ENCODE measurements around the gene MED7. TPM values are rescaled to one million over a fixed set of nuclear protein-coding genes. Genes with fewer than 3 reads are reported as not detected.
"Not testable (repeated sequence)": the region's sequence is repeated elsewhere in the genome, so short reads cannot be mapped to it uniquely, and the experiment has no call there.

The MED7 gene, protein sequence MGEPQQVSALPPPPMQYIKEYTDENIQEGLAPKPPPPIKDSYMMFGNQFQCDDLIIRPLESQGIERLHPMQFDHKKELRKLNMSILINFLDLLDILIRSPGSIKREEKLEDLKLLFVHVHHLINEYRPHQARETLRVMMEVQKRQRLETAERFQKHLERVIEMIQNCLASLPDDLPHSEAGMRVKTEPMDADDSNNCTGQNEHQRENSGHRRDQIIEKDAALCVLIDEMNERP
- 13.3 and 14.6 TPM in 2 replicates for polyA plus RNA-seq (2014; cell fraction: cytosol; rRNA removed)
- polyA plus RNA-seq (2014; cell fraction: nucleus; rRNA removed) = 13.3 and 15.7 TPM in 2 replicates

DNA sequence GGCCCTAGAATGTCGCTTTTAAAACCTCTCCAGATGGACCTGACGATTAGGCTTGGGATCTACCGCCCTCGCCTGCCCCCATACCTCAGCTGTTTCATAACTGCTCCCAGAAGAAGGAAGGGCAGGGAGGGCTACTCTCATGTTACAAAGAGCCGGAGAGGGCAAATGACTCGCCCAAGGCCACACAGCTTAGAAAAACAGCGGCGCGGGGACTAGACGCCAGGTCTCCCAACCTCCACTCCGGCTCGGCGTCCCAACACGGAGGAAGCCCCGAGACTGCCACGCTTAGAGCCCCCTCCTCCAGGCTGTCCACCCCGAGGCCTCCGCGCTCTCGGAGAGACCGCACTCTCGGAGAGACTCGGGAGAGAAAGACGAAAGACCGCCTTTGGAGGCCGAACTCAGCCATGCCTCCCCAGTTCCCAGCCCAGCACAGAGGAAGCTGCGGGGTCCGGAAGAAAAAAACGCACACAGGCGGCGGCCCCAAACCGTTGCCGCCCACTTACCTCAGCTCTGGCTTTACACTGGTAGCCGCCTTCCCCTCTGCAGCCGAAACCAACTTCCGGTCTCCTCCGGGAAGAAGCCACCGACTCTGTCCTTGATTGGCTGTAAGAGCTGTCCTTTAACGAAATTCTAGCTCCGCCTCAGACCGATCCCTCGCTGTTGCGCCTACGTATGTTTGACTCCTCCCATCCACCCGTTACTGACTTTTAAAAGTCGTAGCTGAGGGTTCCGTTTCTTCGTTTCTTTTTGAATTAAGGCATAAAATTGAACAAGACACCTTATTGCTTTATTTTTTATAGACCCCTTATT is at the start of gene MED7:
MED7 (minus strand) TSS at position 549 of the 810 bp plus-strand sequence. CDS start 3,434 bp downstream, outside the sequence.
- peak; percentile 99 for DNase-seq (ENCODE audit: low spot score)

- no peak for DNase-seq (ENCODE audit: low spot score)
These were observed 46.6 kb upstream of the MED7 start for GRCh38 chr5:157189223-157189622.

- no peak for DNase-seq (ENCODE audit: low spot score)
These were observed 45.6 kb upstream of the MED7 start for GRCh38 chr5:157188270-157188669.

DNA sequence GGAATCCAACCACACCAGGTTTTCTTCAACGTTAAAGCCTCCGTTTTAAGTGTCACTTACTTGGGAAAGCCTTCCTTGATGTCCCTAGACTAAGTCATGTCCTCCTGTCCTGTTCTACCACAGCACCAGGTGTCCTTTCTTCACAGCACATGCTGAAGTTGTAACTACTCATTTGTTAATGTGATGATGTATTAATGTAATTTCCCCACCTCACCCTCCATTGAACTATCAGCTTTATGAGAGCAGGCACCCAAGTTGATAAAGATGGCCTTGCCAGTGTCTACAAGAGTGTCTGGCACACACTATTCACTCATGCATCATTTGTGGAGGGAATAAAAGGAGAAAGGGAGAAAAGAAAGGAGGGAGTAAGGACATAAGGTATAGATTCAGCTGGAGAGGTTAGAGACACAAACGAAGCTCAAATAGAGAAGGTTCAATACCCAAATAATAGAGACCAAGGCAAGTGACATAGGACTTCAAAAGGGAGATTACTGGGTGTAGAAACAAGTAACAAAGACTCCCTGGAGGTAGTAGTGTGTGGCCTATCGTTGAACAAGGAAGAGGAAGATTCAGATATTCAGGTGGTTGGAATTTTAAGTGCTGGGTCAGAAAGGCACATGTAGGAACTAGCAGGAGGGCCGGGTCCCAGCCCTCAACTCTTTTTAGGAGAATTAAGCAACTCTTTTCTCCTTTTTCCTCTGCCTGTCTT is 44.5 kb upstream of the MED7 start:
- no peak for DNase-seq (ENCODE audit: low spot score)

DNA sequence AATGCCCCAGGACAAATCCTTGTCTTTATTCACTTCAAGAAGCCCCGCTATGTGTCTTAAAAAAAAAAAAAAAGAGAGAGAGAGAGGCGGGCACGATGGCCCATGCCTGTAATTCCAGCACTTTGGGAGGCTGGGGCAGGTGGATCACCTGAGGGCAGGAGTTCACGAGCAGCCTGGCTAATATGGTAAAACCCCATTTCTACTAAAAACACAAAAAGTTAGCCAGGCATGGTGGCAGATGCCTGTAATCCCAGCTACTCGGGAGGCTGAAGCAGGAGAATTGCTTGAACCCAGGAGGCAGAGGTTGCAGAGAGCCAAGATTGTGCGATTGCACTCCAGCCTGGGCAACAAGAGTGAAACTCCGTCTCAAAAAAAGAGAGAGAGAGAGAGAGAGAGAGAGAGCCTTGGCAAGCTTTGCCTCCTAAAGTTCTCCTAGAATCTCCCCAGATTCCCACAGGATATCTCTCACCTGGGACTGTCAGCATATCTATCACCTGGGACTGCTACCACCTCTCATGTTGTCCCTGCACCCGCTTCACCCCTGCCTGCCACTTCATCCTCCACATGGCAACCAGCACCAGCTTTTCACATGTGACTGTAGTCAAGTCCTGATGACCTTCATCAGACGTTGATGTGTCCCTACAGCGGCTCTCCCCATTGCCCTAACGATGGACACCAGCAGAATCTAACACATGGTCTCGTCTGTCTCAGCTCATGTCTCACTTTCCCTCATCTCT is 43.8 kb upstream of the MED7 start:
- no peak for DNase-seq (ENCODE audit: low spot score)

GRCh38 chr5:157185122-157185521 is 42.5 kb upstream of the MED7 start:
- not testable (repeated sequence) for DNase-seq (ENCODE audit: low spot score)

- DNase-seq (ENCODE audit: low spot score) = no peak
These were observed 41.5 kb upstream of the MED7 start for GRCh38 chr5:157184117-157184670.

GRCh38 chr5:157182143-157182757 is 39.6 kb upstream of the MED7 start:
- DNase-seq (ENCODE audit: low spot score) = no peak

DNA sequence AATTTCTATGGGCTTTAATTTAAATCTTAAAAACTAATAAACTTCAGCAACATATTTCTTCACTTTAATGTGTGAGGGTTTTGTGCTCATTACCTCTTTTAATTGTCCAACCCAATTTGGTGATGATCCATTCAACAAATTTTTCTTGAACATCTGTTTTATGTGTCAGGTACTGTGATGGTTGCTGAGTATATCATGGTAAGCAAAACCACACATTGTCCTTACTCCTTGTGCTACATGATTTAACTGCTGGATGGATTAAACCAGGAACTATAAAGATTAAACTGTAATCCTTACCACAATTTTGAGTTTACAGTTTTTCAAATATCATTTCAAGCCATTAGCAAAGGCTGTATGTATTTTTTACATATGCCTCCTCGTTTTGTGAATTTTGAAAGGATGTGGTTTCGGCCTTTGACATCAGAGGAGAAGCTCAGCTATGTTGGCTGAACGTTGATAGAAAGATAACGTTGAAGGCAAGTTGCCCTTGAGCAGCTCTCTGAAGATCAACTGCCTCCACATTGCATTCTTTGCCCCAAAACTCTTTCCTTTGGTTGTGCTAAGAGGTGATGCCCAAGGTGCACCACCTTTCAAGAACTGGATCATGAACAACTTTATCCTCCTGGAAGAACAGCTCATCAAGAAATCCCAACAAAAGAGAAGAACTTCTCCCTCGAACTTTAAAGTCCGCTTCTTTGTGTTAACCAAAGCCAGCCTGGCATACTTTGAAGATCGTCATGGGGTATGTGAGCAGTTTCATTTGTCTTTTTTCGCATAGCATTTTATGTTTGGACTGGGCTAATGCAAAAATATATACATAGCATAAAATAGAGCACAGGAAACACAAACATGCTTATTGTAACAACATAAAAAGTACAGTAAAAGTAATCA is 38.0 kb upstream of the MED7 start, which contains the start of gene ITK:
ITK (plus strand) TSS at position 467 of the 891 bp plus-strand sequence; CDS start at position 605, 138 bp downstream.
- DNase-seq (ENCODE audit: low spot score) = no peak

GRCh38 chr5:157178966-157179365 is 36.3 kb upstream of the MED7 start:
- no peak for DNase-seq (ENCODE audit: low spot score)

DNA sequence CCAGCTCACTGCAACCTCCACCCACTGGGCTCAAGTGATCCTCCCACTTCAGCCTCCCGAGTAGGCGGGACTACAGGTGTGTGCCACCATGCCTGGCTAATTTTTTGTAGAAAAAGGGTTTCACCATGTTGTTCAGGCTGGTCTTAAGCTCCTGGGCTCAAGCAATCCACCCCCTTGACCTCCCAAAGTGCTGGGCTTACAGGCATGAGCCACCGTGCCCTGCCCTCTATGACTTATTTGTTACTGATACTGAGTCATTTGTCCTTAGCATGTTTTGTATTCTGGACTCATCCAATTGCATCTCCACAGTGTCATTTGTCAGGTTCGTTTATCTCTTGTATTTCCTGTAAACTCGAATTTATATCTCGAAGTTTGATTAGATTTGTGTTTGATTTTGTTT is 35.3 kb upstream of the MED7 start:
- DNase-seq (ENCODE audit: low spot score) = no peak

DNA sequence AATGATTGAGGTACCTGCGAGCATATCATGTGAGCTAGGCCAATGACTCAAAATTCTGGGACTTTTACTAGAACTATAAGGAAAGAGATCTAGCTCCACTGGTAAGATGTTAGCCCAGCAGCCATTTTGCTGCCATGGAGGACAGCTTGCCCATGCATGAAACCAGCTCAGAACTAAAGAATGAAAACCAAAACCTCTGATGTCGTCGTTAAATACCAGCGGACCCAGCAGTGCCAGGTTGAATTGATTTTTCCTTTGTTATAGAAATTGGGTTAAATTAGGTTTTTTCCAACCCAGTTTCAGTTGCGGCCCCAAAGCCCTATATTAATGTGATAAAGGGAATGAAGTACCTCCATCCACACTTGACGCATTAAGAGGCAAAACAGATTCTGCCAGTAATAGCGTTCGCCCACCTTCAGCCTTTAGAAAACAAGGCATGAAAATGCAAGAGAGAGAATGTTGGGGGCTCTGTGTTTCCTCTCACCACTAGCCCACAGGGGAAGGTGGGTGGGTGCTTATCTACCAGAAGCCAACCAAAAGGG is 32.5 kb upstream of the MED7 start:
- DNase-seq (ENCODE audit: low spot score) = no peak

- DNase-seq (ENCODE audit: low spot score) = no peak
These were observed 29.7 kb upstream of the MED7 start for GRCh38 chr5:157172403-157172802.

DNA sequence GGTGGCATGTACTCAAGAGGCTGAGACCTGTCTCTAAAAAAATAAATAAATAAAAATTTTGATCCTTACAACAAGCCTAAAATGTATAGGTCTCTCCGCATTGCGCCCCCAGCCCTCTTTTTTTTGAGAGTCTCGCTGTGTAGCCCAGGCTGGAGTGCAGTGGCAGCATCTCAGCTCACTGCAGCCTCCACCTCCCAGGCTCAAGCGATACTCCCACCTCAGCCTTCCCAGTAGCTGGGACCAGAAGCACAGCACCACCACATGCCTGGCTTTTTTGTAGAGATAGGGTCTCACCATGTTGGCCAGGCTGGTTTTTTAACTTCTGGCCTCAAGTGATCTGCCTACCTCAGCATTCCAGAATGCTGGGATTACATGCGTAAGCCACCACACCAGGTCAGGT is 25.6 kb upstream of the MED7 start:
- no peak for DNase-seq (ENCODE audit: low spot score)

- no peak for DNase-seq (ENCODE audit: low spot score)
These were observed 24.6 kb upstream of the MED7 start for GRCh38 chr5:157167214-157167621.

- DNase-seq (ENCODE audit: low spot score) = no peak
These were observed 23.8 kb upstream of the MED7 start, which contains the start of gene GARIN3 for GRCh38 chr5:157166214-157167213. TSS of gene GARIN3 (minus strand) at chr5:157166264. CDS start at chr5:157166168, 96 bp downstream.

GRCh38 chr5:157165668-157166067 is 23.0 kb upstream of the MED7 start:
- DNase-seq (ENCODE audit: low spot score) = no peak

DNA sequence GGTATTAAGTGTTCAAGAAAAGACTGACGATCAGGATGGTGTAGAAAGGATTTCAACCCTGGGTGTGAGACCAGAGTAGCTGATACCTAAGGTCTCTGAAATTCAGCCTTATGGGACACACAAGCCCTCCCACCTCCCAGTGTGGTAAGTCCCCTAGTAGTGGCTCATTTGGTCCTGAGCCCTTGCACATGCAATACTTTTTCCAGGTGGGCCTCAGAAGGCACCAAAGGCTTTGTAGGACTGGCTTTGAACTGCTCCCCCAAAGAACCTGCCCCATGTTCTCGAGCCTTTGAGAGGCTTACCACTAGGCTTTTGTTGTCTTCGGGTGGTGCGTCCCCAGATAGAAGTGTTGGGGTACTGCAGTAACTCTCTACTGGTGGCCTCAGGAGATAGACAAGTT is 22.6 kb upstream of the MED7 start:
- no peak for DNase-seq (ENCODE audit: low spot score)

Data from SK-N-DZ (cell line).